AG09309 (cell line): ENCODE measurements around the gene CHCHD3.

ENCODE experiments used
- DNase-seq: peaks from one replicate; pipeline ENCODE4 v3.0.0-alpha.2; 2010; ENCODE audit warnings: low read depth
- H3K4me3 ChIP-seq: 2 replicates; pipeline ENCODE4 v1.5.1; 2011; ENCODE audit warnings: mild to moderate bottlenecking, low read depth, low read length, moderate library complexity; ENCODE audit not compliant: control insufficient read depth
- TF ChIP-seq, protein P1 (sequence below): IDR thresholded peaks from 2 replicates; pipeline ENCODE4 v1.5.1; 2011; ENCODE audit warnings: mild to moderate bottlenecking, low read depth, low read length, inconsistent platforms; ENCODE audit not compliant: insufficient read depth, control insufficient read depth; ENCODE audit errors: missing control alignments

Gene CHCHD3

DNA sequence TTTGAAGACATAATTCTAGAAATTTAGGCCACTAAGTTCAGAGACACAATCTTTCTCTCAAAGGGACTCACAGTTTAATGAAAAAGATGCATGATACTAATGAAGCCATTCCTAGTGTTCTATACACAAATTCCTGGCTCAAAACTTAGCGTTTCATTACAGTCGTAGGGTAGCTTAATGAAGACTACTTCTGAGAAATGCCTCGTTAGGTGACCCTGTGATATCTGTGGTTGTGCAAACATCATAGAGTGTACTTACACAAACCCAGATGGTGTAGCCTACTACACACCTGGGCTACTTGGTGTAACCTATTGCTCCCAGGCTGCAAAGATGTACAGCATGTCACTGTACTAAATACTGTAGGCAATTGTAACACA is 488 bp upstream of the CHCHD3 start:
- DNase-seq, result no peak
- TF ChIP-seq, protein P1, sequence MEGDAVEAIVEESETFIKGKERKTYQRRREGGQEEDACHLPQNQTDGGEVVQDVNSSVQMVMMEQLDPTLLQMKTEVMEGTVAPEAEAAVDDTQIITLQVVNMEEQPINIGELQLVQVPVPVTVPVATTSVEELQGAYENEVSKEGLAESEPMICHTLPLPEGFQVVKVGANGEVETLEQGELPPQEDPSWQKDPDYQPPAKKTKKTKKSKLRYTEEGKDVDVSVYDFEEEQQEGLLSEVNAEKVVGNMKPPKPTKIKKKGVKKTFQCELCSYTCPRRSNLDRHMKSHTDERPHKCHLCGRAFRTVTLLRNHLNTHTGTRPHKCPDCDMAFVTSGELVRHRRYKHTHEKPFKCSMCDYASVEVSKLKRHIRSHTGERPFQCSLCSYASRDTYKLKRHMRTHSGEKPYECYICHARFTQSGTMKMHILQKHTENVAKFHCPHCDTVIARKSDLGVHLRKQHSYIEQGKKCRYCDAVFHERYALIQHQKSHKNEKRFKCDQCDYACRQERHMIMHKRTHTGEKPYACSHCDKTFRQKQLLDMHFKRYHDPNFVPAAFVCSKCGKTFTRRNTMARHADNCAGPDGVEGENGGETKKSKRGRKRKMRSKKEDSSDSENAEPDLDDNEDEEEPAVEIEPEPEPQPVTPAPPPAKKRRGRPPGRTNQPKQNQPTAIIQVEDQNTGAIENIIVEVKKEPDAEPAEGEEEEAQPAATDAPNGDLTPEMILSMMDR, result no peak
- H3K4me3 ChIP-seq, result no peak overlapping the region

DNA sequence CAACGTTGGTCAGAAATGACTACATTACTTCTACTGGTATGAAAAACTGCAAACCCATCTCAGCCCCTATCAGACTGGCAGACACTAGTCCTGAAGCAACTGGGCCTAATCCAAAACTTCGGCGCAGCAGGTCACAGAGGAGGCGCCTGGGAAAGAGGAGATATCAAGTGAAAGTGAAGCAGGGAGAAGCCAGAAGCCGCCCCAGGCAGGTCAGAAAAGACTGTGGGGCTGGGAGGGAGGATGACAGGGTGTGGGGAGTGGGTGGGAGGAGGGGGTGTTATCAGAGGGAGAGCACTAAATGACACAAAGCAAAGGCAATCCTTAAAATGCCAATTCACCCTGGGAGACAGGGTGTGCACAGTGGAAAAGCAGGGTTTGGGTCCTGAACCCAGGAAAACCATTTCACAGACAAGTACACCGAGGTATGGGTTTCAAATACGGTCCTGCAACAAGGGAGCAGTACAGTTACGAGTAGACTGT is 731 bp downstream of the CHCHD3 start:
- no peak for DNase-seq
- peak overlapping the region; percentile 90 for H3K4me3 ChIP-seq
- TF ChIP-seq, protein P1, result no peak

DNA sequence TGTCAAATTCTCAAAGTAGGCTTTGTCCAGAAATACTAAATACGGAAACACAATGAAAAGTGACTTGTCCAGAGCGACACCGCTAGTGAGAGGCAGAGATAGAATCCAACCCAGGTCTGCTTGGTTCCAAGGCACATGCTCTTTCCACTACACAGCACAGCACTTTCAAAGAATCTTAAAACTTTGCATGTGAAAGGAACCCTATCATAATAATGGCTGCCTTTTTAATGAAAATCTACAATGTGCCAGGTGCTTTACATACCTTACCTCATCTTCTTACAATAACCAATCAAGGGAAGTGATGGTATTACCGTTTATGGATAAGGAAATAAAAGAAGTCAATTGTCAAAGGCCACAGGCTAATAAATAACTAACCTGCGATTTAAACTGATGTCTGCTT is 2.6 kb downstream of the CHCHD3 start:
- H3K4me3 ChIP-seq, result no peak overlapping the region
- no peak for DNase-seq
- TF ChIP-seq, protein P1, result no peak

DNA sequence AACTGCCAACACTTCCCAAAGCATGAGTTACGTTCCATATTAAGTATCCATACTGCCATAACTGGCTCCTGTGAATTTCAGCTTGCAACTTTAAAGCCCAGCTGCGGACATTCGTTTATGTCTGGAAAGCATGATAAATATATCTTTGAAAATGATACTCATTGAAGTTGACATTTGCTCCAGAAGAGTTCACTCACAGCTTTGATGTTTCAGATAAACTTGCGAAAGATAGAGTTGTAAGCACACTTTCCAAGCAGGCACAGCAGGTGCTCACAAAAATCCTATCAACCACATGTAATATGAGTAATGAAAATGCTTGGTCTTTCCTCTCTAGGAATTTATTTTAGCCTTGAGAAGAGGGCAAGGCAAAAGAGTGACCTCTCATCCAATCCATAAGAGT is 4.5 kb downstream of the CHCHD3 start:
- TF ChIP-seq, protein P1, result no peak
- no peak overlapping the region for H3K4me3 ChIP-seq
- no peak for DNase-seq

DNA sequence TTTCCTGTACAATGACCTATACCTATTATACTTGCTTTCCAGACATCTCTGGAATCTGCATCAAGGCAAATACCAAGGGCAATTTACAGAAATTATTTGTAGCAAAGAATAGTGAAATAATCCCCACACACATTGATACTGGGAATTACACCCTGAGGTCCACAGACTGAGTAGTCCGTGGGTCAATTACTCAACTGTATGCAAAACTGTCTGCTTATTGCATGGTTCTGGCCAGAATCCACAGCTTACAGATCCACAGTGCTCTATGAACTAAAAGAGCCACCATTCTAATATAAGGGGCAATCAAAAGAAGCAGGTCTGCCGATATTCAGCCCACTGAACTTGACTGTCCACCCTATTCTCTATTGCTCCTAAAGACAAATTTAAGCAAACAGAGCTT is 5.7 kb downstream of the CHCHD3 start:
- no peak overlapping the region for H3K4me3 ChIP-seq
- DNase-seq, result no peak
- TF ChIP-seq, protein P1, result no peak

DNA sequence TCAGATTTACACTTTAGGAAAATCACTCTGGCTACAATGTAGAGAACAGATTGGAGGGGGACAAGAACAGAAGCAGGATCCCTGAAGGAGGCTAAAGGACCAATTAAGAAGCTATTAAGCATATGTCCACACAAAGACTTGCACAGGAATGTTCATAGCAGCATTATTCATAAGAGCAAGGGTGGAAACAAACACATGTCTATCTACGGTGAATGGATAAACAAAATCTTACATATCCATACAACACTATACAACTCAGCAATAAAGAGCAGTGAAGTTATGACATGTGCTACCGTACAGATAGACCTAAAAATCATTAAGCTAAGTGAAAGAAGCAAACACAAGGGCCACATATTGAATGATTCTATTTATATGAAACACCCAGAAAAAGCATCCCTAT is 10.4 kb downstream of the CHCHD3 start:
- H3K4me3 ChIP-seq, result no peak overlapping the region
- TF ChIP-seq, protein P1, result no peak
- DNase-seq, result no peak

DNA sequence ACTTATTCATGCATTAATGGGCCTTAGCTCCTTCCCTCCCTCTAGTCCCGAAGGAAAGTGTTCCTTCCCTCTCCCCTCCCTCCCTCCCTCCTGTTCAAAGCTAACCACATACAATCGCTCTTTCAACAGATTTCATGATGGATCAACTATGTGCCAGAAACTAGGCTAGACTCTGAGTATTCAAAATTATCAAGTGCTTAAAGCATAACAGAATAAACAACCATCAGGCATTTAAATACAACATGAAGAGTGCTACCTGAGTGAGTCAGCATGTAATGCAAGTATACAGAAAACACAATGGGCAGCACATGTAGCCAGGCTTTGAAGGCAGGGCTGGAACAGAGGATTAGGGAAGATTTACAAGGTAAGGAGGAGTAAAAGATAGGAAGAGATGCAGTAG is 11.3 kb downstream of the CHCHD3 start:
- TF ChIP-seq, protein P1, result no peak
- H3K4me3 ChIP-seq, result no peak overlapping the region
- no peak for DNase-seq
